GM18508 (cell line): ENCODE measurements around the gene FOXD2.

ENCODE experiments used
- ATAC-seq: cut with Tn5 transposase; IDR thresholded peaks from one replicate; pipeline ENCODE4 v1.9.1; 2021; ENCODE audit warnings: moderate number of reproducible peaks; ENCODE audit not compliant: insufficient read depth, unreplicated experiment

Gene FOXD2

GRCh38 chr1:47459253-47459788 lies 21.5 kb downstream of the FOXD2 start:
- no peak for ATAC-seq

- no peak for ATAC-seq
Observed at GRCh38 chr1:47460040-47460439, 22.2 kb downstream of the FOXD2 start.

GRCh38 chr1:47460456-47460855 lies 22.6 kb downstream of the FOXD2 start:
- ATAC-seq: no peak

- ATAC-seq: no peak
Observed at GRCh38 chr1:47465605-47466004, 27.8 kb downstream of the FOXD2 start.

GRCh38 chr1:47468709-47469389 lies 31.0 kb downstream of the FOXD2 start:
- ATAC-seq: no peak

GRCh38 chr1:47469390-47469759 lies 31.5 kb downstream of the FOXD2 start:
- no peak for ATAC-seq

- no peak for ATAC-seq
Observed at GRCh38 chr1:47469910-47470309, 32.1 kb downstream of the FOXD2 start.

GRCh38 chr1:47471163-47471562 lies 33.3 kb downstream of the FOXD2 start:
- ATAC-seq: no peak

- ATAC-seq: no peak
Observed at GRCh38 chr1:47474278-47475193, 36.7 kb downstream of the FOXD2 start.

- no peak for ATAC-seq
Observed at GRCh38 chr1:47477595-47478080, 39.8 kb downstream of the FOXD2 start.

GRCh38 chr1:47478090-47478489 lies 40.2 kb downstream of the FOXD2 start:
- no peak for ATAC-seq

- no peak for ATAC-seq
Observed at GRCh38 chr1:47479664-47480063, 41.8 kb downstream of the FOXD2 start.

GRCh38 chr1:47481936-47482335 lies 44.1 kb downstream of the FOXD2 start:
- ATAC-seq: no peak

- no peak for ATAC-seq
Observed at GRCh38 chr1:47482786-47483185, 44.9 kb downstream of the FOXD2 start.

GRCh38 chr1:47483651-47484050 lies 45.8 kb downstream of the FOXD2 start:
- ATAC-seq: no peak

- no peak for ATAC-seq
Observed at GRCh38 chr1:47485817-47486216, 48.0 kb downstream of the FOXD2 start.

GRCh38 chr1:47487332-47487731 lies 49.5 kb downstream of the FOXD2 start:
- no peak for ATAC-seq

GRCh38 chr1:47487850-47488450 lies 50.1 kb downstream of the FOXD2 start:
- ATAC-seq: no peak
